Stimulated activated naive CD8-positive, alpha-beta T cell treated with anti-CD3 and anti-CD28 coated beads, Interleukin-15, amount 100 ng/mL, for 72 hours (primary cell): ENCODE results near the gene NKX6-2.
"Not testable (repeated sequence)": the region's sequence is repeated elsewhere in the genome, so short reads cannot be mapped to it uniquely, and the experiment has no call there.

Experiments
- ATAC-seq: fragments of 150-1000 bp; cut with Tn5 transposase; 2 replicates; pipeline ENCODE4 v1.10.0; 2021; ENCODE audit warnings: mild to moderate bottlenecking, moderate library complexity
- DNase-seq, 2 donors: peaks; one replicate each; pipeline ENCODE4 v3.0.0; 2021 to 2022
- H3K27ac Mint-ChIP-seq, 2 donors: one replicate each; pipeline ENCODE4 v1.8.0; 2022; ENCODE audit warnings: mild to moderate bottlenecking in 2 of 2, mixed read lengths in 2 of 2, moderate library complexity in 2 of 2
- H3K27me3 Mint-ChIP-seq: one replicate; pipeline ENCODE4 v1.8.0; 2022; ENCODE audit warnings: mixed read lengths
- H3K4me1 Mint-ChIP-seq: one replicate; pipeline ENCODE4 v1.8.0; 2022; ENCODE audit warnings: mild to moderate bottlenecking, mixed read lengths
- H3K4me3 Mint-ChIP-seq, 2 donors: one replicate each; pipeline ENCODE4 v1.8.0; 2022; ENCODE audit warnings: mild to moderate bottlenecking in 2 of 2, mixed read lengths in 2 of 2, moderate library complexity in 1 of 2
- H3K9me3 Mint-ChIP-seq, 2 donors: one replicate each; pipeline ENCODE4 v1.8.0; 2022; ENCODE audit warnings: mixed read lengths in 2 of 2

NKX6-2 gene

GRCh38 chr10:132806110-132806509, 20.2 kb upstream of the NKX6-2 start:
- H3K27ac Mint-ChIP-seq = no peak overlapping the region
- DNase-seq (no peak), ATAC-seq (no peak)
- H3K4me1 Mint-ChIP-seq = no peaks in the 10 kb centered on the region
- peaks cover 7% of the 10 kb centered on the region for H3K27me3 Mint-ChIP-seq
- H3K9me3 Mint-ChIP-seq = no peaks in the 10 kb centered on the region
- H3K4me3 Mint-ChIP-seq = no peak overlapping the region

- no peaks in the 10 kb centered on the region for H3K9me3 Mint-ChIP-seq
- ATAC-seq = no peak
- no peak overlapping the region for H3K4me3 Mint-ChIP-seq
- peaks cover 2% of the 10 kb centered on the region for H3K27me3 Mint-ChIP-seq
- DNase-seq = no peak
- no peaks in the 10 kb centered on the region for H3K4me1 Mint-ChIP-seq
- H3K27ac Mint-ChIP-seq = no peak overlapping the region
Measured at GRCh38 chr10:132805599-132805998, 19.7 kb upstream of the NKX6-2 start.

GRCh38 chr10:132804785-132805426, 19.0 kb upstream of the NKX6-2 start:
- H3K27ac Mint-ChIP-seq = no peak overlapping the region
- H3K4me3 Mint-ChIP-seq = no peak overlapping the region
- DNase-seq (no peak), ATAC-seq (no peak)
- H3K27me3 Mint-ChIP-seq = no peaks in the 10 kb centered on the region
- no peaks in the 10 kb centered on the region for H3K9me3 Mint-ChIP-seq
- no peaks in the 10 kb centered on the region for H3K4me1 Mint-ChIP-seq

- DNase-seq (no peak), ATAC-seq (no peak)
- no peaks in the 10 kb centered on the region for H3K9me3 Mint-ChIP-seq
- H3K4me1 Mint-ChIP-seq = no peaks in the 10 kb centered on the region
- no peaks in the 10 kb centered on the region for H3K27me3 Mint-ChIP-seq
- H3K4me3 Mint-ChIP-seq = no peak overlapping the region
- H3K27ac Mint-ChIP-seq = no peak overlapping the region
Measured at GRCh38 chr10:132804287-132804686, 18.3 kb upstream of the NKX6-2 start.

GRCh38 chr10:132803416-132804210, 17.7 kb upstream of the NKX6-2 start:
- H3K4me3 Mint-ChIP-seq = no peak overlapping the region

GRCh38 chr10:132802694-132803320, 16.9 kb upstream of the NKX6-2 start:
- no peaks in the 10 kb centered on the region for H3K9me3 Mint-ChIP-seq
- no peak overlapping the region for H3K27ac Mint-ChIP-seq
- no peaks in the 10 kb centered on the region for H3K27me3 Mint-ChIP-seq
- DNase-seq (no peak), ATAC-seq (no peak)
- H3K4me1 Mint-ChIP-seq = no peaks in the 10 kb centered on the region
- no peak overlapping the region for H3K4me3 Mint-ChIP-seq

More at GRCh38 chr10:132803416-132804210, 17.7 kb upstream of the NKX6-2 start:
- H3K4me1 Mint-ChIP-seq = no peaks in the 10 kb centered on the region
- no peaks in the 10 kb centered on the region for H3K27me3 Mint-ChIP-seq
- no peaks in the 10 kb centered on the region for H3K9me3 Mint-ChIP-seq
- no peak overlapping the region for H3K27ac Mint-ChIP-seq
- DNase-seq (no peak), ATAC-seq (peak; percentile 37)

GRCh38 chr10:132802048-132802447, 16.1 kb upstream of the NKX6-2 start:
- no peak for DNase-seq
- no peak overlapping the region for H3K27ac Mint-ChIP-seq
- no peak for ATAC-seq
- no peaks in the 10 kb centered on the region for H3K4me1 Mint-ChIP-seq
- H3K9me3 Mint-ChIP-seq = no peaks in the 10 kb centered on the region
- H3K27me3 Mint-ChIP-seq = no peaks in the 10 kb centered on the region
- no peak overlapping the region for H3K4me3 Mint-ChIP-seq

GRCh38 chr10:132799865-132800264, 13.9 kb upstream of the NKX6-2 start:
- Mint-ChIP-seq H3K9me3 (no peaks in the 10 kb centered on the region), H3K27ac (no peak overlapping the region), H3K27me3 (peaks cover 3% of the 10 kb centered on the region), H3K4me3 (no peak overlapping the region), H3K4me1 (no peaks in the 10 kb centered on the region)
- DNase-seq (no peak), ATAC-seq (no peak)

GRCh38 chr10:132798876-132799275, 12.9 kb upstream of the NKX6-2 start:
- no peak overlapping the region for H3K4me3 Mint-ChIP-seq
- peaks cover 9% of the 10 kb centered on the region for H3K27me3 Mint-ChIP-seq
- DNase-seq (no peak), ATAC-seq (no peak)
- H3K4me1 Mint-ChIP-seq = no peaks in the 10 kb centered on the region
- H3K27ac Mint-ChIP-seq = no peak overlapping the region
- H3K9me3 Mint-ChIP-seq = no peaks in the 10 kb centered on the region

- ATAC-seq (no peak), DNase-seq (no peak)
- Mint-ChIP-seq H3K4me1 (no peaks in the 10 kb centered on the region), H3K27me3 (peaks cover 10% of the 10 kb centered on the region), H3K27ac (no peak overlapping the region), H3K9me3 (no peaks in the 10 kb centered on the region), H3K4me3 (no peak overlapping the region)
Measured at GRCh38 chr10:132798403-132798802, 12.5 kb upstream of the NKX6-2 start.

GRCh38 chr10:132797986-132798385, 12.0 kb upstream of the NKX6-2 start:
- peaks cover 14% of the 10 kb centered on the region for H3K27me3 Mint-ChIP-seq
- not testable (repeated sequence) for H3K27ac Mint-ChIP-seq, ATAC-seq, DNase-seq, H3K4me1 Mint-ChIP-seq, H3K4me3 Mint-ChIP-seq, H3K9me3 Mint-ChIP-seq

- peaks cover 18% of the 10 kb centered on the region for H3K27me3 Mint-ChIP-seq
Measured at GRCh38 chr10:132796846-132797245, 10.9 kb upstream of the NKX6-2 start.

GRCh38 chr10:132793871-132794849, 8.2 kb upstream of the NKX6-2 start:
- Mint-ChIP-seq H3K9me3 (no peaks in the 10 kb centered on the region), H3K4me3 (no peak overlapping the region), H3K27ac (no peak overlapping the region), H3K4me1 (no peaks in the 10 kb centered on the region), H3K27me3 (peaks cover 43% of the 10 kb centered on the region)
- DNase-seq = no peak
- ATAC-seq = no peak

More at GRCh38 chr10:132796846-132797245, 10.9 kb upstream of the NKX6-2 start:
- no peak overlapping the region for H3K4me3 Mint-ChIP-seq
- H3K9me3 Mint-ChIP-seq = no peaks in the 10 kb centered on the region
- ATAC-seq (no peak), DNase-seq (no peak)
- no peaks in the 10 kb centered on the region for H3K4me1 Mint-ChIP-seq
- no peak overlapping the region for H3K27ac Mint-ChIP-seq

GRCh38 chr10:132793213-132793612, 7.3 kb upstream of the NKX6-2 start:
- ATAC-seq = no peak
- Mint-ChIP-seq H3K4me1 (no peaks in the 10 kb centered on the region), H3K4me3 (no peak overlapping the region), H3K27ac (no peak overlapping the region), H3K27me3 (peaks cover 53% of the 10 kb centered on the region), H3K9me3 (no peaks in the 10 kb centered on the region)
- no peak for DNase-seq

GRCh38 chr10:132792796-132793195, 6.8 kb upstream of the NKX6-2 start:
- Mint-ChIP-seq H3K27me3 (peaks cover 57% of the 10 kb centered on the region), H3K4me3 (no peak overlapping the region)

More at GRCh38 chr10:132792796-132793195, 6.8 kb upstream of the NKX6-2 start:
- H3K9me3 Mint-ChIP-seq = no peaks in the 10 kb centered on the region
- DNase-seq = no peak
- no peak overlapping the region for H3K27ac Mint-ChIP-seq
- no peak for ATAC-seq
- no peaks in the 10 kb centered on the region for H3K4me1 Mint-ChIP-seq
